HUES6 (cell line): Measurements from ENCODE around the gene SAFB.

Experiments used
- H3K27ac ChIP-seq: 2 replicates; pipeline ENCODE4 v1.7.0; 2013; ENCODE audit warnings: low read depth, mild to moderate bottlenecking, low read length, inconsistent platforms
- H3K27me3 ChIP-seq: 2 replicates; pipeline ENCODE4 v1.6.1; 2013; ENCODE audit warnings: low read length; ENCODE audit not compliant: control insufficient read depth, insufficient read depth
- H3K36me3 ChIP-seq: 2 replicates; pipeline ENCODE4 v1.6.1; 2013; ENCODE audit warnings: low read length; ENCODE audit not compliant: control insufficient read depth, insufficient read depth
- H3K4me1 ChIP-seq: 2 replicates; pipeline ENCODE4 v1.6.1; 2013; ENCODE audit warnings: low read length; ENCODE audit not compliant: control insufficient read depth, insufficient read depth
- H3K4me3 ChIP-seq: 2 replicates; pipeline ENCODE4 v1.5.1; 2013; ENCODE audit warnings: low read depth, low read length
- H3K9ac ChIP-seq: one replicate; pipeline ENCODE4 v1.6.1; 2013; ENCODE audit warnings: mild to moderate bottlenecking, low read length
- H3K9me3 ChIP-seq: 2 replicates; pipeline ENCODE4 v1.6.1; 2013; ENCODE audit warnings: low read depth, low read length; ENCODE audit not compliant: control insufficient read depth, insufficient read depth

SAFB gene

GRCh38 chr19:5678071-5678718 lies 55.3 kb downstream of the SAFB start:
- Histone ChIP-seq H3K27ac (no peak overlapping the region), H3K4me1 (peaks cover 8% of the 10 kb centered on the region; the same call in 1 of the 2 replicates), H3K36me3 (peaks cover 3% of the 10 kb centered on the region; the same call in 1 of the 2 replicates), H3K27me3 (no peaks in the 10 kb centered on the region), H3K9me3 (no peaks in the 10 kb centered on the region), H3K4me3 (no peak overlapping the region), H3K9ac (no peak overlapping the region)

DNA sequence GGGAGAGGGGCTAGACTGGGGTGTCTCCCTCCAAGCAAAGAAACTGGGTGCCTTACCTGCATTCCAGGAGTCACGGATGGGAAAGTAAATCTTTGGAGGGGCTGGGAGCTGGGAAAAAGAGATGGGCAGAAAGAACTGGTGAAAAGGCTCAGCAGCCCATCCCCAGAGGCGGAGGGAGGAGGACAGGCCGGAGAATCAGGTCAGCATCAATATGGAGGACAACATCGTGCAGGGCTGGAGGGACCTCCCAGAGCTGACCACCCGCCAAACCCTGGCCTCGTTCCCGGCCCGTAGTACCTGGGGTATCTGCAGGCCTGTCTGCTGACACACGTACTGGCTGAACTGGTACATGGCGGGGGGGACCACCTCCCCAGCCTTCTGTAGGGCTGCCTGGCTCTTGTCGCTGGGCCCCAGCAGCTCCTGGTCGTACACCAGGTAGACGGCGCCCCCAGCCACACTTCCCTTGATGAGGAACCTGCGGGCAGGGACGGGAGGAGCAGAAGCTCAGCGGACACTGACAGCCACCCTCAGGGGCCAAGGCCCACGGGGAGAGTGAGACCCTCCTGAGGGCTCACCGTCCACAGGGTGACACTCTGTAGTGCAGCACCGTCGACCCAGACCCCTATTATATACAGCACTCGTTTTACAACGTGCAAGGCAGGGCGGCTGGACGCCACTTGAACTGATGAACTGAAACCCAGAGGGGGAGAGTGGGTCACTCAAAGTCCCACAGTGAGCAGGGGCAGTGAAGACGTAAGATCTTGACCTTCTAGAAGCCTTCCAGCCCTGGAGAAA lies 56.6 kb downstream of the SAFB start:
- H3K9ac ChIP-seq: peak overlapping the region; percentile 71
- no peaks in the 10 kb centered on the region for H3K36me3 ChIP-seq
- H3K4me1 ChIP-seq: peaks cover 8% of the 10 kb centered on the region; the same call in 1 of the 2 replicates
- no peak overlapping the region for H3K27ac ChIP-seq
- no peaks in the 10 kb centered on the region for H3K9me3 ChIP-seq
- H3K27me3 ChIP-seq: no peaks in the 10 kb centered on the region
- H3K4me3 ChIP-seq: peak overlapping the region; percentile 80

DNA sequence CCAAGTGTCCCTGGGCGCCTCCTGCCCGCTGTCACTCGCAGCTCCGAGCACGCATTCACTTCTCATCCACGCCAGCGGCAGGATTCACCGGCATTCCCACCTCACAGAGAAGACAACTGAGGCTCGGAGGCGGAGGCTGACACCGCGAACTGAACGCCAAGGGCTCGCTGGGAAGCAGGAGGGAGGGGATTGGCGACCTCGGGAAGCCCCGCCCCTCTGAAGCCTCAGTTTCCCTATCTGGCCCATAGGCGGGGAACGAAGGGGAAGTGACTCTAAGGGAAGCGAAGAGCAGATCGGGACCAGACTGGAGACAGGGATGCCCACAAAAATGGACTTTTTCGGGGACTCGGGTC lies 57.2 kb downstream of the SAFB start:
- no peaks in the 10 kb centered on the region for H3K27me3 ChIP-seq
- peak overlapping the region; percentile 8; the same call in 1 of the 2 replicates for H3K27ac ChIP-seq
- peaks cover 8% of the 10 kb centered on the region; the same call in 1 of the 2 replicates for H3K4me1 ChIP-seq
- peak overlapping the region; percentile 80 for H3K4me3 ChIP-seq
- peak overlapping the region; percentile 71 for H3K9ac ChIP-seq
- H3K36me3 ChIP-seq: no peaks in the 10 kb centered on the region
- H3K9me3 ChIP-seq: no peaks in the 10 kb centered on the region

DNA sequence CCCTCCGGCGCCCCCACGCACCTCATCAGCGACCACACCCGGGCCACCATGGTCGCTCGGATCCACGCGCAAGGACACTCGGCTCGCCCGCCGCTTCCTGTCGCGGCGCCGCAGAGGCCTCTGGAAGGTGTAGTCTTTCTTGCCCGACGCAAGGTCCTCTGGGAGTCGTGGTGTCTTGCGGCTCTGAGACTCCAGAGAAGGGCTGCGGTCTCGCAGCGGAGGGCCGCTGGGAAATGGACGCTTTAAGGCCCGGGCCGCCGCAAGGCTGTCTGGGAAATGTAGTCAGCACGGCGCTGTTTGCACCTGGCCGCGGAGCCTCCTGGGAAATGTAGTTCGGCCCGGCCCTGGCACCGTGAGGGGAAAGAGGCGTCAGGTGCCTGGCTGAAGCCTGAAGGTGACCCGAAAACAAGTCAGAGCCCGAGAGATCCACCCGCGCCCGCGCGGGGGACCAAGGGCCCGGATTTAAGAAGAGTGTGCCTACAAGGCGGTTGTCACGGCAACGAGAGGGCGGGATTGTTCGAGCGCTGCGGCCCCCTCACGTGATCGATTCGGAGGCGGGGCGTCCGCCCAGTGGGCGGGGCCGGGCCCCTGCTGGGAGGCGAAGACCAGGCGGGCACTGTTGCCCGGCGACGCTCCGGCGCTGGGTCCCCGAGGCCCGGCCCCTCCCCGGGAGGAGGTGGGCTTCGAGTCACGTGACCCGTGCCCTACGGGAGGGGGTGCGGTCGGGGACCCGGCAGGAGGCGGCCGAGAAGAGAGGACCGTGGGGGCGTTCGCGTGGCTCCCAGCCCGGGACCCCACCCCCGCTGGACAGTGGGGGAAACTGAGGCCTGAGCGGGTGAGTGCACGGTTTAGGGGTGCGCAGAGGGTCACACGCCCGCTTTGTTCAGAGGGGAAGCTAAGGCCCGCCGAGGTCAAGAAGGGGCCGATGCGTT lies 57.8 kb downstream of the SAFB start, which contains the start of the genes HSD11B1L and MICOS13:
Gene HSD11B1L, plus strand, starts transcription at position 591 of the 932 bp plus-strand sequence. CDS start 3,806 bp downstream, outside the sequence.
Gene MICOS13, minus strand, starts transcription at position 80 of the 932 bp plus-strand sequence. Its CDS starts 30 bp downstream, at position 50.
- Histone ChIP-seq H3K27me3 (no peaks in the 10 kb centered on the region), H3K36me3 (no peaks in the 10 kb centered on the region), H3K9ac (peak within 1 kb of the TSS; percentile 71), H3K9me3 (no peaks in the 10 kb centered on the region), H3K4me1 (peaks cover 8% of the 10 kb centered on the region; the same call in 1 of the 2 replicates), H3K4me3 (peak within 1 kb of the TSS; percentile 80), H3K27ac (peak within 1 kb of the TSS; percentile 68)

DNA sequence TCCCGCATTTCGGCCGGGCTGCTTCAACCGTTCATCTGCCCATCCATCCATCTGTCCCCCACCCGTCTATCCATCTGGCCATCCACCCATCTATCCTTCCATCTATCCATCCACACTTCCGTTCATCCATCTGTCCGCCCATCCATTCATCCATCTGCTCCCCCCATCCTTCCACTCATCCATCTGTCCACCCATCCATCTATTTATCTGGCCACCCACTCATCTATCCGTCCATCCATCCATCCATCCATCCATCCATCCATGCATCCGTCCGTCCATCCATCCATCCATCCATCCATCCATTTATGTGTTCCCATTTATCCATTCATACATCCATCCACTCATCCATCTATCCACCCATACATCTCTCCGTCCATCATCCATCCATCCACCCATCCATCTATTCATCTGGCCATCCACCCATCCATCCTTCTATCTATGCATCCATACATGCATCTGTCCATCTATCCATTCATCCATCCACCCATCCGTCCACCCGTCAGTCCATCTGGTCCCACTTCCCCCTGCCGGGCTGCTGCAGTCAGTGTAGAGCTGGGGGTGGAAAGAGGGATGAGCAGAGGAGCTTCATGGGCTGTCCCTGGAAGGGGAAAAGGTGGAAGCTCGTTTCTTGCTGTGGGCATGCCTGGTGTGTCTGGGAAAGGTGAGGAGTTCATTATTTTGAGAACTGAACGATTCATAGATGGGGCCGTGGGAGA lies 58.7 kb downstream of the SAFB start:
- no peaks in the 10 kb centered on the region for H3K27me3 ChIP-seq
- no peaks in the 10 kb centered on the region for H3K36me3 ChIP-seq
- H3K9me3 ChIP-seq: no peaks in the 10 kb centered on the region
- H3K9ac ChIP-seq: no peak overlapping the region
- H3K27ac ChIP-seq: no peak overlapping the region
- H3K4me3 ChIP-seq: peak overlapping the region; percentile 80
- H3K4me1 ChIP-seq: peaks cover 8% of the 10 kb centered on the region; the same call in 1 of the 2 replicates

- Histone ChIP-seq H3K4me1 (peaks cover 8% of the 10 kb centered on the region; the same call in 1 of the 2 replicates), H3K9ac (no peak overlapping the region)
These were observed 59.2 kb downstream of the SAFB start for GRCh38 chr19:5682107-5682482.

GRCh38 chr19:5683177-5683886 lies 60.4 kb downstream of the SAFB start:
- no peaks in the 10 kb centered on the region for H3K27me3 ChIP-seq
- peaks cover 8% of the 10 kb centered on the region; the same call in 1 of the 2 replicates for H3K4me1 ChIP-seq

More at GRCh38 chr19:5682107-5682482, 59.2 kb downstream of the SAFB start:
- no peaks in the 10 kb centered on the region for H3K36me3 ChIP-seq
- no peaks in the 10 kb centered on the region for H3K27me3 ChIP-seq
- no peak overlapping the region for H3K4me3 ChIP-seq
- no peaks in the 10 kb centered on the region for H3K9me3 ChIP-seq
- no peak overlapping the region for H3K27ac ChIP-seq

DNA sequence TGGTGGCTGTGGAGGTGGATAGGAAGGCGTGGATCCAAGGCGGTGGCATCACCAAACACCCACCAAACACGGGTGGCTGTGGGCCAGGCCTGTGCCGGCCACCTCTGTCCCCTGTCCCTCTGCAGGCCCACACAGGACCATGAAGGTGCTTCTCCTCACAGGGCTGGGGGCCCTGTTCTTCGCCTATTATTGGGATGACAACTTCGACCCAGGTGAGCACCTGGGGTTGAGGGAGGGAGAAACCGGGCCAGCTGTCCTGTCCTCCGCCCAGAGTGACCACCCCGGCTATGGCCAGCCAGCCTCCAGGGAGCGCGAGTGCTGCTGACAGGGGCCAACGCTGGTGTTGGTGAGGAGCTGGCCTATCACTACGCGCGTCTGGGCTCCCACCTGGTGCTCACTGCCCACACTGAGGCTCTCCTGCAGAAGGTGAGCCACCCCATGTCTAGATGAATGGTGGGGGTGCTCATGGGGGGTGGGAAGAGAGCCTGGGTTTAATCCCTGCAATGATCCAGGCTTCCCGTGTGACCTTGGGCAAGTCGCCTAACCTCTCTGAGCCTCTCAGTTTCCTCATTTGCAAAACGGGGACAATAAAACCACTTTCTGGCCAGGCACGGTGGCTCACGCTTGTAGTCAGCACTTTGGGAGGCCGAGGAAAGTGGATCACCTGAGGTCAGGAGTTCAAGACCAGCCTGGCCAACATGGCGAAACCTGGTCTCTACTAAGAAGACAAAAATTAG lies 62.0 kb downstream of the SAFB start:
- H3K9me3 ChIP-seq: no peaks in the 10 kb centered on the region
- H3K27me3 ChIP-seq: no peaks in the 10 kb centered on the region
- H3K36me3 ChIP-seq: no peaks in the 10 kb centered on the region
- no peak overlapping the region for H3K4me3 ChIP-seq
- no peak overlapping the region for H3K9ac ChIP-seq
- 0 out of 2 replicates have a peak, but pooled peaks cover 4% of the 10 kb centered on the region for H3K4me1 ChIP-seq
- H3K27ac ChIP-seq: no peak overlapping the region

More at GRCh38 chr19:5683177-5683886, 60.4 kb downstream of the SAFB start:
- H3K36me3 ChIP-seq: no peaks in the 10 kb centered on the region
- H3K9ac ChIP-seq: no peak overlapping the region
- no peak overlapping the region for H3K27ac ChIP-seq
- no peaks in the 10 kb centered on the region for H3K9me3 ChIP-seq
- no peak overlapping the region for H3K4me3 ChIP-seq

- peaks cover 10% of the 10 kb centered on the region for H3K36me3 ChIP-seq
- H3K27ac ChIP-seq: no peak overlapping the region
- H3K4me1 ChIP-seq: 0 out of 2 replicates have a peak, but pooled peaks cover 2% of the 10 kb centered on the region
- no peaks in the 10 kb centered on the region for H3K9me3 ChIP-seq
- H3K9ac ChIP-seq: no peak overlapping the region
- no peaks in the 10 kb centered on the region for H3K27me3 ChIP-seq
- H3K4me3 ChIP-seq: peak overlapping the region; percentile 81
These were observed 63.4 kb downstream of the SAFB start for GRCh38 chr19:5686326-5686646.
